Activated naive CD8-positive, alpha-beta T cell treated with anti-CD3 and anti-CD28 coated beads, Interleukin-2, amount 10 ng/mL, durations not matched to agents 7 days and 5 days (primary cell): ENCODE results near the gene NTF3. TPM values are rescaled to one million over a fixed set of nuclear protein-coding genes. Genes with fewer than 3 reads are reported as not detected.

Source experiments
- ATAC-seq: fragments of 150-1000 bp; cut with Tn5 transposase; one replicate; pipeline ENCODE4 v1.10.0; 2021; ENCODE audit warnings: low read depth, moderate library complexity
- POLR2A ChIA-PET: fragments of 350-600 bp; sonication (Branson Sonifier 250); formaldehyde crosslinking; loops from one replicate; lab custom pipeline; 2021; ENCODE audit warnings: antibody characterized with exemption; lab: Charles Lee
- DNase-seq: peaks from one replicate; pipeline ENCODE4 v3.0.0; 2021
- H3K27ac Mint-ChIP-seq: one replicate; pipeline ENCODE4 v1.8.0; 2022; ENCODE audit warnings: mild to moderate bottlenecking, mixed read lengths
- H3K27me3 Mint-ChIP-seq: one replicate; pipeline ENCODE4 v1.8.0; 2022; ENCODE audit warnings: mild to moderate bottlenecking, moderate library complexity, mixed read lengths
- H3K36me3 Mint-ChIP-seq: one replicate; pipeline ENCODE4 v1.8.0; 2021; ENCODE audit warnings: mild to moderate bottlenecking, mixed read lengths
- H3K4me1 Mint-ChIP-seq: one replicate; pipeline ENCODE4 v1.8.0; 2021; ENCODE audit warnings: mixed read lengths
- H3K4me3 Mint-ChIP-seq: one replicate; pipeline ENCODE4 v1.8.0; 2022; ENCODE audit warnings: mild to moderate bottlenecking, moderate library complexity, mixed read lengths
- H3K9me3 Mint-ChIP-seq: one replicate; pipeline ENCODE4 v1.8.0; 2021; ENCODE audit warnings: mixed read lengths
- total RNA-seq, 2 experiments: library from RNA; stranded (reverse); gene quantifications; one replicate each; pipeline ENCODE4 v1.2.3, GENCODE V29; 2021

Gene NTF3
- total RNA-seq, 2 experiments from 2014 or later = not detected

GRCh38 chr12:5438671-5439200, 6.8 kb downstream of the NTF3 start:
- no peaks in the 10 kb centered on the region for H3K9me3 Mint-ChIP-seq
- no peak overlapping the region for H3K4me3 Mint-ChIP-seq
- ATAC-seq (no peak), DNase-seq (no peak)
- H3K27me3 Mint-ChIP-seq = peaks cover 22% of the 10 kb centered on the region
- H3K36me3 Mint-ChIP-seq = no peaks in the 10 kb centered on the region
- POLR2A ChIA-PET = no interaction called here
- no peaks in the 10 kb centered on the region for H3K4me1 Mint-ChIP-seq
- no peak overlapping the region for H3K27ac Mint-ChIP-seq

- H3K36me3 Mint-ChIP-seq = no peaks in the 10 kb centered on the region
- POLR2A ChIA-PET = no interaction called here
- no peaks in the 10 kb centered on the region for H3K9me3 Mint-ChIP-seq
- H3K27me3 Mint-ChIP-seq = peaks cover 22% of the 10 kb centered on the region
- H3K27ac Mint-ChIP-seq = no peak overlapping the region
- no peak for DNase-seq
- H3K4me1 Mint-ChIP-seq = no peaks in the 10 kb centered on the region
- no peak overlapping the region for H3K4me3 Mint-ChIP-seq
- no peak for ATAC-seq
These were observed 7.5 kb downstream of the NTF3 start for GRCh38 chr12:5439371-5439771.

- Mint-ChIP-seq H3K4me3 (no peak overlapping the region), H3K36me3 (no peaks in the 10 kb centered on the region), H3K27me3 (peaks cover 22% of the 10 kb centered on the region), H3K27ac (no peak overlapping the region), H3K9me3 (no peaks in the 10 kb centered on the region), H3K4me1 (no peaks in the 10 kb centered on the region)
- ATAC-seq = no peak
- POLR2A ChIA-PET = no interaction called here
- DNase-seq = no peak
These were observed 7.9 kb downstream of the NTF3 start for GRCh38 chr12:5439788-5440300.

GRCh38 chr12:5440978-5441377, 9.1 kb downstream of the NTF3 start:
- no peaks in the 10 kb centered on the region for H3K4me1 Mint-ChIP-seq

GRCh38 chr12:5441497-5442236, 9.8 kb downstream of the NTF3 start:
- DNase-seq (no peak), ATAC-seq (no peak)
- Mint-ChIP-seq H3K27me3 (peaks cover 21% of the 10 kb centered on the region), H3K9me3 (no peaks in the 10 kb centered on the region), H3K4me3 (no peak overlapping the region), H3K36me3 (no peaks in the 10 kb centered on the region), H3K4me1 (no peaks in the 10 kb centered on the region), H3K27ac (no peak overlapping the region)
- POLR2A ChIA-PET = no interaction called here

More at GRCh38 chr12:5440978-5441377, 9.1 kb downstream of the NTF3 start:
- POLR2A ChIA-PET = no interaction called here
- Mint-ChIP-seq H3K36me3 (no peaks in the 10 kb centered on the region), H3K4me3 (no peak overlapping the region), H3K9me3 (no peaks in the 10 kb centered on the region), H3K27me3 (peaks cover 22% of the 10 kb centered on the region), H3K27ac (no peak overlapping the region)
- no peak for DNase-seq
- ATAC-seq = no peak

GRCh38 chr12:5442251-5443006, 10.5 kb downstream of the NTF3 start:
- POLR2A ChIA-PET = no interaction called here
- ATAC-seq (no peak), DNase-seq (no peak)
- no peak overlapping the region for H3K4me3 Mint-ChIP-seq
- H3K4me1 Mint-ChIP-seq = no peaks in the 10 kb centered on the region
- no peaks in the 10 kb centered on the region for H3K9me3 Mint-ChIP-seq
- no peaks in the 10 kb centered on the region for H3K36me3 Mint-ChIP-seq
- peaks cover 18% of the 10 kb centered on the region for H3K27me3 Mint-ChIP-seq
- no peak overlapping the region for H3K27ac Mint-ChIP-seq

GRCh38 chr12:5444520-5444919, 12.6 kb downstream of the NTF3 start:
- Mint-ChIP-seq H3K4me1 (no peaks in the 10 kb centered on the region), H3K4me3 (no peak overlapping the region), H3K9me3 (no peaks in the 10 kb centered on the region), H3K27ac (no peak overlapping the region), H3K36me3 (no peaks in the 10 kb centered on the region), H3K27me3 (peaks cover 18% of the 10 kb centered on the region)
- ATAC-seq (no peak), DNase-seq (no peak)
- POLR2A ChIA-PET = no interaction called here

GRCh38 chr12:5447320-5447719, 15.4 kb downstream of the NTF3 start:
- Mint-ChIP-seq H3K36me3 (no peaks in the 10 kb centered on the region), H3K4me1 (no peaks in the 10 kb centered on the region), H3K27ac (no peak overlapping the region), H3K9me3 (no peaks in the 10 kb centered on the region), H3K4me3 (no peak overlapping the region), H3K27me3 (peaks cover 14% of the 10 kb centered on the region)
- ATAC-seq (no peak), DNase-seq (no peak)
- POLR2A ChIA-PET = no interaction called here

GRCh38 chr12:5451251-5451650, 19.3 kb downstream of the NTF3 start:
- ATAC-seq = no peak

GRCh38 chr12:5452569-5452968, 20.7 kb downstream of the NTF3 start:
- no peak for DNase-seq
- POLR2A ChIA-PET = no interaction called here
- Mint-ChIP-seq H3K36me3 (no peaks in the 10 kb centered on the region), H3K4me3 (no peak overlapping the region), H3K27me3 (peaks cover 8% of the 10 kb centered on the region), H3K27ac (no peak overlapping the region), H3K9me3 (no peaks in the 10 kb centered on the region), H3K4me1 (peaks cover 5% of the 10 kb centered on the region)
- no peak for ATAC-seq

More at GRCh38 chr12:5451251-5451650, 19.3 kb downstream of the NTF3 start:
- Mint-ChIP-seq H3K9me3 (no peaks in the 10 kb centered on the region), H3K27ac (no peak overlapping the region), H3K4me1 (no peaks in the 10 kb centered on the region), H3K36me3 (no peaks in the 10 kb centered on the region), H3K4me3 (no peak overlapping the region), H3K27me3 (peaks cover 14% of the 10 kb centered on the region)
- POLR2A ChIA-PET = no interaction called here
- DNase-seq = no peak

- POLR2A ChIA-PET = no interaction called here
- H3K4me1 Mint-ChIP-seq = peaks cover 5% of the 10 kb centered on the region
- H3K27me3 Mint-ChIP-seq = peaks cover 12% of the 10 kb centered on the region
- H3K9me3 Mint-ChIP-seq = no peaks in the 10 kb centered on the region
- DNase-seq (no peak), ATAC-seq (no peak)
- no peaks in the 10 kb centered on the region for H3K36me3 Mint-ChIP-seq
- no peak overlapping the region for H3K27ac Mint-ChIP-seq
- no peak overlapping the region for H3K4me3 Mint-ChIP-seq
These were observed 21.6 kb downstream of the NTF3 start for GRCh38 chr12:5453466-5453865.

GRCh38 chr12:5455045-5455444, 23.1 kb downstream of the NTF3 start:
- ATAC-seq (no peak), DNase-seq (no peak)
- peaks cover 6% of the 10 kb centered on the region for H3K27me3 Mint-ChIP-seq
- H3K4me1 Mint-ChIP-seq = peaks cover 5% of the 10 kb centered on the region
- POLR2A ChIA-PET = no interaction called here
- H3K9me3 Mint-ChIP-seq = no peaks in the 10 kb centered on the region
- no peak overlapping the region for H3K27ac Mint-ChIP-seq
- no peaks in the 10 kb centered on the region for H3K36me3 Mint-ChIP-seq
- no peak overlapping the region for H3K4me3 Mint-ChIP-seq

- peaks cover 6% of the 10 kb centered on the region for H3K27me3 Mint-ChIP-seq
- H3K27ac Mint-ChIP-seq = no peak overlapping the region
- H3K4me3 Mint-ChIP-seq = no peak overlapping the region
- H3K4me1 Mint-ChIP-seq = peaks cover 5% of the 10 kb centered on the region
- H3K36me3 Mint-ChIP-seq = no peaks in the 10 kb centered on the region
- POLR2A ChIA-PET = no interaction called here
- no peak for DNase-seq
- no peak for ATAC-seq
- no peaks in the 10 kb centered on the region for H3K9me3 Mint-ChIP-seq
These were observed 24.1 kb downstream of the NTF3 start for GRCh38 chr12:5456030-5456429.

GRCh38 chr12:5456906-5457305, 25.0 kb downstream of the NTF3 start:
- H3K9me3 Mint-ChIP-seq = no peaks in the 10 kb centered on the region
- no peak overlapping the region for H3K27ac Mint-ChIP-seq
- no peaks in the 10 kb centered on the region for H3K36me3 Mint-ChIP-seq
- H3K4me1 Mint-ChIP-seq = peaks cover 5% of the 10 kb centered on the region
- no peak overlapping the region for H3K4me3 Mint-ChIP-seq
- POLR2A ChIA-PET = no interaction called here
- DNase-seq (no peak), ATAC-seq (no peak)
- peaks cover 4% of the 10 kb centered on the region for H3K27me3 Mint-ChIP-seq
